WTC11 (cell line): ENCODE results near the gene TPCN2. TPM values are rescaled to one million over a fixed set of nuclear protein-coding genes. Genes with fewer than 3 reads are reported as not detected.

Experiments
- ATAC-seq: fragments of 200-7000 bp; cut with Tn5 transposase; 2 replicates; pipeline ENCODE4 v1.10.0; 2021; ENCODE audit warnings: mild to moderate bottlenecking, moderate library complexity
- CTCF ChIA-PET: fragments of 300-600 bp; sonication (Branson Sonifier 250); formaldehyde crosslinking; loops from one replicate; lab custom pipeline; 2021; ENCODE audit warnings: antibody characterized with exemption; lab: Charles Lee
- POLR2A ChIA-PET: fragments of 350-600 bp; sonication (Branson Sonifier 250); formaldehyde crosslinking; loops from one replicate; lab custom pipeline; 2021; ENCODE audit warnings: antibody characterized with exemption; lab: Charles Lee
- DNase-seq: peaks from one replicate; pipeline ENCODE4 v3.0.0; 2021; ENCODE audit warnings: low spot score
- H3K27ac Mint-ChIP-seq: 2 replicates; pipeline ENCODE4 v1.8.0; 2021; ENCODE audit warnings: mixed read lengths
- H3K27me3 Mint-ChIP-seq: 2 replicates; pipeline ENCODE4 v1.8.0; 2021; ENCODE audit warnings: low read depth, mild to moderate bottlenecking, moderate library complexity, mixed read lengths
- H3K36me3 Mint-ChIP-seq: 2 replicates; pipeline ENCODE4 v1.8.0; 2021; ENCODE audit warnings: mixed read lengths
- H3K4me1 Mint-ChIP-seq: 2 replicates; pipeline ENCODE4 v1.8.0; 2022; ENCODE audit warnings: mixed read lengths
- H3K4me3 Mint-ChIP-seq: 2 replicates; pipeline ENCODE4 v1.8.0; 2021; ENCODE audit warnings: mild to moderate bottlenecking, moderate library complexity, mixed read lengths
- H3K9me3 Mint-ChIP-seq: 2 replicates; pipeline ENCODE4 v1.8.0; 2021; ENCODE audit warnings: mixed read lengths
- ATF1 ChIP-seq: sonication (generic); formaldehyde crosslinking; IDR thresholded peaks from 2 replicates; pipeline ENCODE4 v1.8.1; 2023; ENCODE audit warnings: mild to moderate bottlenecking, moderate library complexity, missing genetic modification reagents
- CREM ChIP-seq: sonication (generic); formaldehyde crosslinking; IDR thresholded peaks from 2 replicates; pipeline ENCODE4 v1.8.1; 2022; ENCODE audit warnings: mild to moderate bottlenecking, missing genetic modification reagents, moderate library complexity
- E2F5 ChIP-seq: sonication (generic); formaldehyde crosslinking; IDR thresholded peaks from 2 replicates; pipeline ENCODE4 v1.8.1; 2022; ENCODE audit warnings: mild to moderate bottlenecking, moderate library complexity, missing genetic modification reagents
- ELF4 ChIP-seq: sonication (generic); formaldehyde crosslinking; IDR thresholded peaks from 2 replicates; pipeline ENCODE4 v1.8.1; 2022; ENCODE audit warnings: low read depth, mild to moderate bottlenecking, moderate library complexity, missing genetic modification reagents
- ESRRA ChIP-seq: sonication (generic); formaldehyde crosslinking; IDR thresholded peaks from 2 replicates; pipeline ENCODE4 v1.8.1; 2022; ENCODE audit warnings: mild to moderate bottlenecking, missing genetic modification reagents, borderline replicate concordance
- FOXP4 ChIP-seq: sonication (generic); formaldehyde crosslinking; IDR thresholded peaks from 2 replicates; pipeline ENCODE4 v1.8.0; 2022; ENCODE audit warnings: mild to moderate bottlenecking, missing genetic modification reagents
- GRHL2 ChIP-seq: fragments of 250-450 bp; sonication (Bioruptor Pico); IDR thresholded peaks from 2 replicates; pipeline ENCODE4 v1.8.0; 2022; ENCODE audit warnings: mild to moderate bottlenecking, moderate library complexity; ENCODE audit not compliant: insufficient replicate concordance, severe bottlenecking
- IRF1 ChIP-seq: sonication (generic); formaldehyde crosslinking; IDR thresholded peaks from 2 replicates; pipeline ENCODE4 v1.8.0; 2023; ENCODE audit warnings: missing genetic modification reagents
- JAZF1 ChIP-seq: fragments of 250-450 bp; sonication (Bioruptor Pico); IDR thresholded peaks from 2 replicates; pipeline ENCODE4 v1.9.0; 2021; ENCODE audit warnings: moderate library complexity, mild to moderate bottlenecking, inconsistent platforms
- MYBL2 ChIP-seq: sonication (generic); formaldehyde crosslinking; IDR thresholded peaks from 2 replicates; pipeline ENCODE4 v1.8.1; 2023; ENCODE audit warnings: mild to moderate bottlenecking, moderate library complexity, missing genetic modification reagents
- RELA ChIP-seq: sonication (generic); formaldehyde crosslinking; IDR thresholded peaks from 2 replicates; pipeline ENCODE4 v1.8.1; 2022; ENCODE audit warnings: missing genetic modification reagents, mild to moderate bottlenecking, borderline replicate concordance
- SOX15 ChIP-seq: fragments of 250-450 bp; sonication (Bioruptor Pico); IDR thresholded peaks from 2 replicates; pipeline ENCODE4 v1.9.0; 2021; ENCODE audit warnings: mild to moderate bottlenecking
- USF1 ChIP-seq: sonication (generic); formaldehyde crosslinking; IDR thresholded peaks from 2 replicates; pipeline ENCODE4 v1.8.0; 2022; ENCODE audit warnings: mild to moderate bottlenecking, missing genetic modification reagents
- USF2 ChIP-seq: sonication (generic); formaldehyde crosslinking; IDR thresholded peaks from 2 replicates; pipeline ENCODE4 v1.8.1; 2023; ENCODE audit warnings: mild to moderate bottlenecking, missing genetic modification reagents, moderate library complexity
- ZBTB21 ChIP-seq: sonication (generic); formaldehyde crosslinking; IDR thresholded peaks from 2 replicates; pipeline ENCODE4 v1.8.1; 2023; ENCODE audit warnings: mild to moderate bottlenecking, missing genetic modification reagents, borderline replicate concordance
- ZNF121 ChIP-seq: sonication (generic); formaldehyde crosslinking; IDR thresholded peaks from 2 replicates; pipeline ENCODE4 v1.8.0; 2023; ENCODE audit warnings: missing genetic modification reagents
- ZNF219 ChIP-seq: sonication (generic); formaldehyde crosslinking; IDR thresholded peaks from 2 replicates; pipeline ENCODE4 v1.8.0; 2023; ENCODE audit warnings: missing genetic modification reagents, mild to moderate bottlenecking, borderline replicate concordance
- ZNF263 ChIP-seq: sonication (generic); formaldehyde crosslinking; IDR thresholded peaks from 2 replicates; pipeline ENCODE4 v1.8.1; 2022; ENCODE audit warnings: low read depth, mild to moderate bottlenecking, moderate library complexity, missing genetic modification reagents
- ZNF317 ChIP-seq: sonication (generic); formaldehyde crosslinking; IDR thresholded peaks from 2 replicates; pipeline ENCODE4 v1.8.1; 2023; ENCODE audit warnings: low read depth, mild to moderate bottlenecking, moderate library complexity, missing genetic modification reagents, borderline replicate concordance
- ZSCAN18 ChIP-seq: fragments of 250-450 bp; sonication (Bioruptor Pico); IDR thresholded peaks from 2 replicates; pipeline ENCODE4 v2.1.2; 2022; ENCODE audit warnings: mild to moderate bottlenecking, moderate library complexity
- total RNA-seq: library from RNA; stranded (reverse); gene quantifications from 3 replicates; pipeline ENCODE4 v1.2.3, GENCODE V29; 2021

Gene TPCN2
- total RNA-seq, 1 experiment from 2014 or later: 24.6 TPM

GRCh38 chr11:69005631-69006368 is 42.9 kb upstream of the TPCN2 start:
- no peak for TF ChIP-seq ELF4 (CRISPR knock-in tag)
- no peak for TF ChIP-seq USF2 (CRISPR knock-in tag)
- no peak for TF ChIP-seq ZBTB21 (CRISPR knock-in tag)
- no peak for TF ChIP-seq ESRRA (CRISPR knock-in tag)
- no peak for TF ChIP-seq ZNF121
- TF ChIP-seq MYBL2 (CRISPR knock-in tag): no peak
- TF ChIP-seq ZNF263: no peak
- no peak for TF ChIP-seq GRHL2 (CRISPR knock-in tag)
- no peak for TF ChIP-seq RELA
- TF ChIP-seq JAZF1 (CRISPR knock-in tag): no peak
- TF ChIP-seq ZNF219: no peak
- TF ChIP-seq FOXP4 (CRISPR knock-in tag): no peak
- TF ChIP-seq E2F5: no peak
- DNase-seq (no peak), ATAC-seq (no peak)
- CTCF ChIA-PET: no interaction called here
- Mint-ChIP-seq H3K27ac (no peak overlapping the region; the same call in 1 of the 2 replicates), H3K9me3 (no peaks in the 10 kb centered on the region), H3K4me3 (no peak overlapping the region), H3K36me3 (no peaks in the 10 kb centered on the region), H3K4me1 (peaks cover 14% of the 10 kb centered on the region), H3K27me3 (no peaks in the 10 kb centered on the region)
- POLR2A ChIA-PET: no interaction called here

- Mint-ChIP-seq H3K9me3 (no peaks in the 10 kb centered on the region), H3K4me1 (peaks cover 20% of the 10 kb centered on the region), H3K4me3 (no peak overlapping the region), H3K27me3 (peaks cover 4% of the 10 kb centered on the region), H3K36me3 (no peaks in the 10 kb centered on the region), H3K27ac (no peak overlapping the region)
- DNase-seq: no peak
- ChIA-PET POLR2A (no interaction called here), CTCF (interaction anchor here (1.7 kb wide), 1 partner anchor 37 kb away, joined by 6 read pairs; no protein-coding TSS in a partner anchor)
- no peak for ATAC-seq
- TF ChIP-seq CREM (CRISPR knock-in tag) (no peak), USF1 (CRISPR knock-in tag) (no peak), SOX15 (CRISPR knock-in tag) (no peak), ZSCAN18 (CRISPR knock-in tag) (no peak), IRF1 (no peak), RELA (no peak), ATF1 (CRISPR knock-in tag) (no peak), ZNF317 (CRISPR knock-in tag) (no peak)
Observed at GRCh38 chr11:69006816-69007215, 41.9 kb upstream of the TPCN2 start.
